Upper lobe of right lung (tissue), 1 donor: ENCODE data around the gene GSAP. TPM values are rescaled to one million over a fixed set of nuclear protein-coding genes. Genes with fewer than 3 reads are reported as not detected.

Experiments
- ATAC-seq: fragments of 200-7000 bp; cut with Tn5 transposase; one replicate; pipeline ENCODE4 v1.9.1; 2020; ENCODE audit warnings: mild to moderate bottlenecking, moderate library complexity
- DNase-seq: peaks from one replicate; pipeline ENCODE4 v3.0.0-alpha.2; 2020
- H3K27ac ChIP-seq: fragments of 200-600 bp; one replicate; pipeline ENCODE4 v1.8.0; 2022
- H3K27me3 ChIP-seq: fragments of 200-600 bp; one replicate; pipeline ENCODE4 v1.8.0; 2022; ENCODE audit warnings: mild to moderate bottlenecking
- H3K36me3 ChIP-seq: fragments of 200-600 bp; one replicate; pipeline ENCODE4 v1.8.0; 2022
- H3K4me1 ChIP-seq: fragments of 200-600 bp; one replicate; pipeline ENCODE4 v1.8.0; 2022
- H3K4me3 ChIP-seq: fragments of 200-600 bp; one replicate; pipeline ENCODE4 v1.8.0; 2022; ENCODE audit warnings: mild to moderate bottlenecking
- H3K9me3 ChIP-seq: fragments of 200-600 bp; one replicate; pipeline ENCODE4 v1.8.0; 2022
- CTCF ChIP-seq: fragments of 200-600 bp; IDR thresholded peaks from one replicate; pipeline ENCODE4 v1.8.0; 2022; ENCODE audit warnings: antibody characterized with exemption
- intact Hi-C: fragments of 100-400 bp; cut with DNase I; formaldehyde crosslinking; loops from one replicate; pipeline ENCODE4 v1.11.0; 2022
- total RNA-seq: library from RNA; stranded (reverse); fragmentation: NEBNext Ultra II Directional; extraction: Animal tissue kit (Norgen Biotek cat#: 25700); gene quantifications from one replicate; pipeline ENCODE4 v1.2.1, GENCODE V29; 2021
- donor health status: DM: no; HTN: yes; CAD: no; lungs with severe emphysema.

GSAP gene
- total RNA-seq, 1 donor from 2014 or later: 64.9 TPM

- ATAC-seq: peak; percentile 71
- peak overlapping the region; percentile 11 for H3K27ac ChIP-seq
- intact Hi-C loops: no loop called here
- H3K4me1 ChIP-seq: peaks cover 37% of the 10 kb centered on the region
- H3K27me3 ChIP-seq: no peaks in the 10 kb centered on the region
- H3K4me3 ChIP-seq: no peak overlapping the region
- TF ChIP-seq CTCF: no peak
- DNase-seq: no peak
- no peaks in the 10 kb centered on the region for H3K36me3 ChIP-seq
- no peaks in the 10 kb centered on the region for H3K9me3 ChIP-seq
Observed at GRCh38 chr7:77330169-77330882, 85.8 kb downstream of the GSAP start.

GRCh38 chr7:77329466-77330168 lies 86.5 kb downstream of the GSAP start:
- DNase-seq (no peak), ATAC-seq (no peak)
- intact Hi-C loops: no loop called here
- peaks cover 37% of the 10 kb centered on the region for H3K4me1 ChIP-seq
- H3K4me3 ChIP-seq: no peak overlapping the region
- H3K9me3 ChIP-seq: no peaks in the 10 kb centered on the region
- H3K36me3 ChIP-seq: peaks cover 6% of the 10 kb centered on the region
- TF ChIP-seq CTCF: no peak
- H3K27me3 ChIP-seq: no peaks in the 10 kb centered on the region
- H3K27ac ChIP-seq: peak overlapping the region; percentile 11

- peaks cover 37% of the 10 kb centered on the region for H3K4me1 ChIP-seq
- intact Hi-C loops: no loop called here
- no peaks in the 10 kb centered on the region for H3K27me3 ChIP-seq
- no peaks in the 10 kb centered on the region for H3K9me3 ChIP-seq
- TF ChIP-seq CTCF: no peak
- DNase-seq (no peak), ATAC-seq (no peak)
- no peak overlapping the region for H3K27ac ChIP-seq
- H3K4me3 ChIP-seq: no peak overlapping the region
- H3K36me3 ChIP-seq: peaks cover 9% of the 10 kb centered on the region
Observed at GRCh38 chr7:77328669-77329068, 87.5 kb downstream of the GSAP start.

GRCh38 chr7:77327932-77328628 lies 88.1 kb downstream of the GSAP start:
- Histone ChIP-seq H3K9me3 (no peaks in the 10 kb centered on the region), H3K27ac (no peak overlapping the region), H3K27me3 (no peaks in the 10 kb centered on the region), H3K4me3 (no peak overlapping the region), H3K4me1 (peaks cover 37% of the 10 kb centered on the region), H3K36me3 (peaks cover 9% of the 10 kb centered on the region)
- intact Hi-C loops: no loop called here
- no peak for DNase-seq
- no peak for ATAC-seq
- no peak for TF ChIP-seq CTCF

- Histone ChIP-seq H3K4me1 (peaks cover 37% of the 10 kb centered on the region), H3K4me3 (no peak overlapping the region), H3K27me3 (no peaks in the 10 kb centered on the region), H3K27ac (no peak overlapping the region), H3K36me3 (peaks cover 9% of the 10 kb centered on the region), H3K9me3 (no peaks in the 10 kb centered on the region)
- DNase-seq: peak; percentile 79
- ATAC-seq: peak; percentile 72
- intact Hi-C loops: no loop called here
- no peak for TF ChIP-seq CTCF
Observed at GRCh38 chr7:77327067-77327931, 88.8 kb downstream of the GSAP start.
